ENCODE results near the gene PRRC1.

The PRRC1 gene

DNA sequence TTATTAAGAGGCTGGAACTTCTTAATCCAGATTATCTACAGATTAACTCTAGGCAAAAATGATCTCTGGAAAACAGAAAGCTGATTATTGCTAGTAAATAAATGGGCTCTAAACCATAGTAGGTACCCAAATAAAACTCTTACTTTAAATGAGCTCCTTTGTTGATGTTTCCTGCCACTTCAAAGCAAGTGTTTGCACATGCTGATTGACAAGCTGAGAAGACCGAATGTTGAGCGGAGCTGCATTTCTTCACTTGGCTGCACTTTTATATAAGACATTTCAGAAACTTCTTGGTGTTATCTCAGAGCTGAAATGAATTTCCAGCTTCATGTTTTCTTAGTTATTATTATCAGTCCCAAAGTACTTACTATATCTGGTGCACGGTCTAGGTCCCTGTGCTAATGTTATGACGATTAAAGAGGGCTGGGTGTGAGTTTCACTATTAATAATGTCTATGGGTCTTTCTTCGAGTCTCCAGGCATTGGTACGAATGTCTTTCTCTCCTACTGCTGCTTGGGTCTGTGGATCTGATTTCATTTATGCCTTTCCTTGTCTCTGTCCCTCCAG is 72.8 kb downstream of the PRRC1 start:
- Histone ChIP-seq H3K4me3 (ENCODE audit: low read depth, low read length) (no peak overlapping the region), H3K36me3 (ENCODE audit: insufficient read depth, low read length) (no peaks in the 10 kb centered on the region), H3K27ac (ENCODE audit: low read depth, low read length) (no peak overlapping the region), H3K79me2 (ENCODE audit: control insufficient read depth, insufficient read depth, low read length, unreplicated experiment) (no peaks in the 10 kb centered on the region), H3K27me3 (ENCODE audit: insufficient read depth, low read length) (peaks cover 5% of the 10 kb centered on the region; the same call in 1 of the 2 replicates), H3K4me1 (ENCODE audit: control insufficient read depth, insufficient read depth, low read length, unreplicated experiment) (no peaks in the 10 kb centered on the region), H2AFZ (ENCODE audit: low read length, unreplicated experiment) (no peak overlapping the region)

DNA sequence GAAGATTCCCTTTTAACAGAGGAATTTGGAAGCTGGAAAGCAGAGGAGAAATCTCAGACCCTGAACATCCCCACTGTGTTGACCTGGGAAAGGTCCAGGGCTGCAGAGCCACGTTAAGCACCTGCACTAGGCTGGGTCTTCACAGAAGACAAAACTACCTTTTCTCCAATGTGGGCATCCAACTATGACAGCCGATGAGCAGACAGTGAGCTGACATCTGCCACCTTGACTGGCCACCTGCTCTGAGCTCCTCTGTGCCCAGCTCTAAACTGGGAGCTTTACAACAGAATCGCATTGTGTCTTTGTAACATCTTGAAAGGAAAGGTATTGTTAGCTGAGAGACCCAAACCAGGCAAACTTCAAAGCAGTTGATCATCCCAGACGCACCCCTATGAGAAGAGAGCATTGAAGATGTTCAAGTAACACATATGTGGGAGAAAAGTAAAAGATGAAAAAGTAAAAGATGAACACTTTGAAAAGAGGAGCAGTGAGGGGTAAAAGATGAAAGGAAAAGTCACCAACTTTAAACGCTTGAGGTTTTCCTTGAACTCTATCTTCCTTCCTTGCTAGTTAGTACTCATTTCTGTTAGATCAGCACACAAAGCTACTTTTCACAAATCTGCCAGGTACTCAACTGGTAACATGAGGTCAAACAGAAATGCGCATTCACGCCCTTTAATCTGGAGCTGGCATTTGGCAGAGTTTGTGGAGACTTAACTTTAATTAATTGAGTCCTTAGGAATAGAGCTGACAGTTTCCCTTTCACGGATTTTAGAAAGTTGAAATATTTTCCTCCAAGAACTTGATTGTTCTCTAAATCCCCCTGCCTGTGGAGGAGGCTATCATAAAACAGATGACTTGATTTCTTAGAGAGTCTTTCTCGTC is 78.3 kb downstream of the PRRC1 start:
- Histone ChIP-seq H3K4me3 (ENCODE audit: low read depth, low read length) (no peak overlapping the region), H3K27ac (ENCODE audit: low read depth, low read length) (no peak overlapping the region), H3K4me1 (ENCODE audit: control insufficient read depth, insufficient read depth, low read length, unreplicated experiment) (no peaks in the 10 kb centered on the region), H3K79me2 (ENCODE audit: control insufficient read depth, insufficient read depth, low read length, unreplicated experiment) (no peaks in the 10 kb centered on the region), H3K36me3 (ENCODE audit: insufficient read depth, low read length) (no peaks in the 10 kb centered on the region), H3K27me3 (ENCODE audit: insufficient read depth, low read length) (no peaks in the 10 kb centered on the region; the same call in 1 of the 2 replicates), H2AFZ (ENCODE audit: low read length, unreplicated experiment) (no peak overlapping the region)

DNA sequence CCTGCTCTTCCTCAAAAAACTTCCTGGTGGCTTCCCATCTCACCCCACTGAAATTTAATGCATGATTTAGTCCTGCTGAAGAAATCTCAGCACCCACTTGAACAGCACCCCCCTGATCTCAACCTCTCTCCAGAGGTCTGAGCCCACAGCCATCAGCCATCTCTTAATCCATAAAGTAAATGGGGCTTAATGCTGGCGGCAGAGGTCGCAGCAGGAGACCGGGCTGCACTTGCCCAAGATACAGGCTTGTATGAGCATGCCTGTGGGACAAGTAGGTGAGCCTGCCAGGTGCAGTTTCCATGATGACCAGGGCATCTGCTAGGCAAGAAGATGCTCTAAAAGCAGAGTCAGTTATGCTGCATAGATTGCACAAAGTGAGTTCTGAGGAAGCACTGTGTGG is 79.1 kb downstream of the PRRC1 start:
- Histone ChIP-seq H3K27ac (ENCODE audit: low read depth, low read length) (no peak overlapping the region), H3K4me1 (ENCODE audit: control insufficient read depth, insufficient read depth, low read length, unreplicated experiment) (no peaks in the 10 kb centered on the region), H3K36me3 (ENCODE audit: insufficient read depth, low read length) (no peaks in the 10 kb centered on the region), H2AFZ (ENCODE audit: low read length, unreplicated experiment) (no peak overlapping the region), H3K79me2 (ENCODE audit: control insufficient read depth, insufficient read depth, low read length, unreplicated experiment) (no peaks in the 10 kb centered on the region), H3K27me3 (ENCODE audit: insufficient read depth, low read length) (no peaks in the 10 kb centered on the region; the same call in 1 of the 2 replicates), H3K4me3 (ENCODE audit: low read depth, low read length) (no peak overlapping the region)

DNA sequence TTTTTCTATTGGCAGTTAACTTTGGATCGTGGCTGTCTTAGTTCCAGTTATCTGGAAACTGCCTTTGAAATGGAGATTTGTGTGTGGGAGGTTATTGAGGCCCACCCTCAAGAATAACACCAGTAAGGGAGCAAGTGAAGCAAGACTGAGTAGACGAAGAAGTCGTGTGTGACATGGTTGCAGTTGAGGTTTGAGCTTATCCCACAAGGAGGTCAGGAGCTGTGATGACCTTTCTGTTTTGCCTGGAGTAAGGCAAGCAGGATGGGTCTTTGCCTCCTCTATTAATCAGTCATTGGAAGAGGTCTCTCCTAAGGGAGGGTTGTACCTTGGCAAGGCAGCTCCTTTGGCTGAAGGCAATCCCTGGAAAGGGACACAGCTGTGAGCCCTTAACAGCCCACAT is 81.9 kb downstream of the PRRC1 start:
- Histone ChIP-seq H3K79me2 (ENCODE audit: control insufficient read depth, insufficient read depth, low read length, unreplicated experiment) (no peaks in the 10 kb centered on the region), H2AFZ (ENCODE audit: low read length, unreplicated experiment) (no peak overlapping the region), H3K36me3 (ENCODE audit: insufficient read depth, low read length) (no peaks in the 10 kb centered on the region), H3K4me1 (ENCODE audit: control insufficient read depth, insufficient read depth, low read length, unreplicated experiment) (no peaks in the 10 kb centered on the region), H3K27me3 (ENCODE audit: insufficient read depth, low read length) (no peaks in the 10 kb centered on the region; the same call in 1 of the 2 replicates), H3K4me3 (ENCODE audit: low read depth, low read length) (no peak overlapping the region), H3K27ac (ENCODE audit: low read depth, low read length) (no peak overlapping the region)

DNA sequence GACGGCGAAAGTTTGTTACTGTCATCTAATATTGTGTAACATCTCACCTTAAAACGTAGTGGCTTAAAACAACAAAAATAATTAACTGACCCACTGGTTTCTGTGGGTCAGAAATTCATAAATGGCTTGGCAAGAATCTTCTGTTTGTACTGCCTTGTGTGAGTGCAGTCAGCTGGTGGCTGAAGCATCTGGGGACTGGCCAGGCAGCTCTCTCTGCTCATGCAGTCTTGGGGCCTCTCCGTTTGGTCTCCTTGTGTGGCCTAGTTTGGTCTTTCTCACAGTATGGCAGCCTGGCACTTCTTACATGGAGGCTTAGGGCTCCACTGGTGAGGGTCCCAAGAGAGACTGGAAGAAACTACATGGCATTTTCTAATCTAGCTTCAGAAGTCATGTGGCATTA is 82.4 kb downstream of the PRRC1 start:
- Histone ChIP-seq H3K4me3 (ENCODE audit: low read depth, low read length) (no peak overlapping the region), H3K27ac (ENCODE audit: low read depth, low read length) (no peak overlapping the region)

DNA sequence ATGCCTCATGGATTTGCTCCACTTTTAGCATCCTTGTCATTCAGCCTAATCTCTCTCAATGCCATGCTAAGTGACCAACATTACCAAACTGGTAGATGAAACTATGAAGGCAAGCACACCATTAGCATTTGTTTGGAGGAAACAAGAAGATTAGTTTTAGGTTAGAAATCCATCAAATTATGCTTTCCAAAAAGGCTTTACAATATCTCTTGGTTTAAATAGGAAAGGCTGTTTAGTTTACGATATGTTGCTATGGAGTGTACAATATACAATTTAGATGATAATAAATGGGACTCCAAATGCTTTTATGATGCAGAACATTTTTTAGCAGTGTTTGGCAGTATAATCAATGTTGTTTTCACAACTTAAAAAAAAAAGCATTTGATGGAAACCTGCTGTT is 83.7 kb downstream of the PRRC1 start:
- Histone ChIP-seq H3K36me3 (ENCODE audit: insufficient read depth, low read length) (no peaks in the 10 kb centered on the region), H3K4me1 (ENCODE audit: control insufficient read depth, insufficient read depth, low read length, unreplicated experiment) (no peaks in the 10 kb centered on the region), H2AFZ (ENCODE audit: low read length, unreplicated experiment) (no peak overlapping the region), H3K27me3 (ENCODE audit: insufficient read depth, low read length) (no peaks in the 10 kb centered on the region), H3K4me3 (ENCODE audit: low read depth, low read length) (no peak overlapping the region), H3K79me2 (ENCODE audit: control insufficient read depth, insufficient read depth, low read length, unreplicated experiment) (no peaks in the 10 kb centered on the region), H3K27ac (ENCODE audit: low read depth, low read length) (no peak overlapping the region)

More for the DNA sequence above, 82.4 kb downstream of the PRRC1 start:
- H3K4me1 ChIP-seq (ENCODE audit: control insufficient read depth, insufficient read depth, low read length, unreplicated experiment): no peaks in the 10 kb centered on the region
- H3K79me2 ChIP-seq (ENCODE audit: control insufficient read depth, insufficient read depth, low read length, unreplicated experiment): no peaks in the 10 kb centered on the region
- H3K36me3 ChIP-seq (ENCODE audit: insufficient read depth, low read length): no peaks in the 10 kb centered on the region
- H2AFZ ChIP-seq (ENCODE audit: low read length, unreplicated experiment): no peak overlapping the region
- H3K27me3 ChIP-seq (ENCODE audit: insufficient read depth, low read length): no peaks in the 10 kb centered on the region; the same call in 1 of the 2 replicates

DNA sequence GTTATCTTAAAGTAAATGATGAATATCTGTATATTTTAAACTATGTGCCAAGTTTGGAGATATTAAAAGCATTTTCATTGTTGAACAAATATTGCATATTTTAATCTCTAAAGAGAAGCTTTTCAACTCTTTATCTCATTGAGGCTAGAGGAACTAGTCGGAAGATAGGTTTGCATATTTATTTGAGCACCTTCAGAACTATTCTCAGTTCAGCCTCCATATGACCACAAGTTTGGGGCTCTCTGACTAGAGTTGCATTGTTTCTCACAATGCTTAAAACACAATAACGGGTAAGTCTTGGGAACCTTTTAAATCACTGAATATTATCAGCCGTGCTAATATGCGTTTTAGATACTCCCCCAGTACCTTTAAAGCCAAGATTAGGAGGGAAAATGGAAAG is 84.2 kb downstream of the PRRC1 start:
- no peaks in the 10 kb centered on the region for H3K27me3 ChIP-seq (ENCODE audit: insufficient read depth, low read length)
- H2AFZ ChIP-seq (ENCODE audit: low read length, unreplicated experiment): no peak overlapping the region
- no peaks in the 10 kb centered on the region for H3K36me3 ChIP-seq (ENCODE audit: insufficient read depth, low read length)
- no peaks in the 10 kb centered on the region for H3K79me2 ChIP-seq (ENCODE audit: control insufficient read depth, insufficient read depth, low read length, unreplicated experiment)
- no peak overlapping the region for H3K27ac ChIP-seq (ENCODE audit: low read depth, low read length)
- no peaks in the 10 kb centered on the region for H3K4me1 ChIP-seq (ENCODE audit: control insufficient read depth, insufficient read depth, low read length, unreplicated experiment)
- H3K4me3 ChIP-seq (ENCODE audit: low read depth, low read length): no peak overlapping the region

DNA sequence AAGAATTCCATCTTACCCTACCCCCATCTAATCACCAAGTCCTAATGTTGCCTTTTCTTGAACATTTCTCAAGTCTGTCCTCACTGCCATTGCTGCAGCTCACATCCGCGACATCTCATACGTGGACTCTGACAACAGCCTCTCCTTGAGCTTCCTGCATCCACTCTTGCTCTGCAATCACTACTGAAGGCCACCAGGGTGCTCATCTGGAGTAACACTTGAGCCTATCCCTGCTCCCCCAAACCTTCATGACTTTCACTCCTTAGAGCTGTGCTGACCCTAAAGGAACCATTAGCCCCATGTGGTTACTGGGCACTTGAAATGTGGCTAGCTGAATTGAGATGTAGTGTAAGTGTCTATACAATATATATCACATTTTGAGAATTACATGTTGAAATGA is 85.0 kb downstream of the PRRC1 start:
- H2AFZ ChIP-seq (ENCODE audit: low read length, unreplicated experiment): no peak overlapping the region
- no peaks in the 10 kb centered on the region for H3K79me2 ChIP-seq (ENCODE audit: control insufficient read depth, insufficient read depth, low read length, unreplicated experiment)
- no peaks in the 10 kb centered on the region for H3K4me1 ChIP-seq (ENCODE audit: control insufficient read depth, insufficient read depth, low read length, unreplicated experiment)
- no peak overlapping the region for H3K4me3 ChIP-seq (ENCODE audit: low read depth, low read length)
- no peaks in the 10 kb centered on the region for H3K36me3 ChIP-seq (ENCODE audit: insufficient read depth, low read length)
- H3K27ac ChIP-seq (ENCODE audit: low read depth, low read length): no peak overlapping the region
- no peaks in the 10 kb centered on the region for H3K27me3 ChIP-seq (ENCODE audit: insufficient read depth, low read length)

DNA sequence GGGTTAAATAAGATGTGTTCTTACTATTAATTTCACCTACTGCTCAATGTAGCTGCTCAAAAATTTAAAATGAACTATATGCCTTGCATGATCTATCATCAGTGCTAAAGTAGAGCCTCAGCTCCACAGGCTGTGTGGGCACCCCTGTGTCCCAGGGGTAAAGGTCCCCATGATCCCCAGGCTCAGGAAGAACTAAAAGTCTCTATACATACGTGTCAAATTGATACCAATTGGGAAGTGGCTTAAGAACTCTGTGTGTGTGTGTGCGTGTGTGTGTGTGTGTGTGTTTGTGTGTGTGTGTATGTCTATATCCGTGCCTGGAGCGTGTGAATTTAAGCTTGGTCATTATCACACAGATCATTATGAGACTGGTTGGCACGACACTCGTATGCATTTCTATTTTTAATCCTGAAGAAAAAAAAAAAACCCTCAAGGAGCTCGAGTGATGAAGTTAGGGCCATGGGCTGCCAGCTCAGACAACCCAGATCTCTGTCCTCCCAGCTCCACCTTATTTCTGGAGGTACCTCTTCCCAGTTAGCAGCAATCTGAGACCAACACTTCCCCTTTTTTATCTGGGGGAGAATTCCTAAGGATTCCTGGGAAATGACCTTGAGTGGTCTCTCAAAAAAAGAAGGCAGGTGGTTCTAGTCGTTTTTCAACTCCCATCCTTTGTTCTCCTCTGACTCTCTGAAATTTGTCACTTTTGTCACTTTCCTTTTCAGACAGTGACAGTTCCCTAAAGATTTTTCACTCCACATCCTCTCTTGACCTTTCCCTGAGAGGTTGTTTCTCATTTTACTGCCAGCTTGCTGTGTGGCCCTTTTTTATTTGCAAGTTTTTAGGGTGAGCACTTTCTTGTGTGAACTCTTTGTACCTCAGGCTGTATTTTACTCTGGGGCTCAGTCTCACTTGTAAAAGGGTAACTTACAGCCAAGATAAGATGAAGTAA is 85.7 kb downstream of the PRRC1 start:
- H3K4me3 ChIP-seq (ENCODE audit: low read depth, low read length): no peak overlapping the region
- H3K27ac ChIP-seq (ENCODE audit: low read depth, low read length): no peak overlapping the region
- no peaks in the 10 kb centered on the region for H3K27me3 ChIP-seq (ENCODE audit: insufficient read depth, low read length)
- H3K4me1 ChIP-seq (ENCODE audit: control insufficient read depth, insufficient read depth, low read length, unreplicated experiment): no peaks in the 10 kb centered on the region
- no peak overlapping the region for H2AFZ ChIP-seq (ENCODE audit: low read length, unreplicated experiment)
- H3K79me2 ChIP-seq (ENCODE audit: control insufficient read depth, insufficient read depth, low read length, unreplicated experiment): no peaks in the 10 kb centered on the region
- H3K36me3 ChIP-seq (ENCODE audit: insufficient read depth, low read length): no peaks in the 10 kb centered on the region

Data from ACC112 (cell line).